Dedifferentiated amniotic fluid mesenchymal stem cell (primary cell): ENCODE results near the gene C1QTNF3.
"Not testable (repeated sequence)": the region's sequence is repeated elsewhere in the genome, so short reads cannot be mapped to it uniquely, and the experiment has no call there.

Experiments used
- DNase-seq: peaks from one replicate; pipeline ENCODE4 v3.0.0-alpha.2; 2016; ENCODE audit errors: extremely low spot score

C1QTNF3 gene

DNA sequence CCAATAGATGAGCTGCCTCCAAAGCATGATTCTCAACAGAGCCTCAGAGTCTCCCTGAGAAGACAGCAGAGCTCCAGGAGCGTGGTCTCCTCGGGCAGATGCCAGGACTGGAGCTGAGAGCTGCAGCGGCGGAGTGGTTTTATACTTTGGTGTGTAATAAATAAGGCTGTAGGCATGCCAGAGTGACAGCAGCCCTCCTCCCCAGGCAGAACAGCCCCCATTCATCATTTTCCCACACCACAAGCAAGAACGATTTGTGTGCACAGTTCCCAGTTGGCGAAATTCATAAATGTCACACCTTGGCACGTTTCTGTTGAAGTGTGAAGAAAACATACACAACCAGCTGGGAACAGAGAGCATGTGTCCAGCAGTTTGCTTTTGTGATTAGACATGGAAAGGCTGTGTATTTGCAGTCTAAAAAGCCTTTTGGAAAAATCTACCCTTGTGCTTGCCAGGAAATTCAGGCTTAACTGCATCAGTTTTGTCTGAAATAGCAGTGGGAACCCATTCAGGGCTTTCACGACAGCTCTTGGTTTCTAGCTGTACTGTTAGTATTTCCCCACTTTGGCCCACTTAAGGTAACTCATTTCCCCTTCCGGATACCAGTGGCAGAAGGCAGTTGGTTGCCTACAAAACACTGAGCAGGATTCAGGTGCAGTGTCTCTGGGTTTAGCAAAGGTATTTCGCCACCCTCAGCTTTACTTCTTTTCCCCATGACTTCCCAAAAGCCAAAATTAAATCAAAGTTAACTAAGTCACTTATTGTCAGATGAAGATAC is at the start of gene C1QTNF3:
C1QTNF3 (minus strand) TSS at position 115 of the 778 bp plus-strand sequence; CDS start at position 27, 88 bp downstream.
- no peak for DNase-seq

- DNase-seq, result not testable (repeated sequence)
These were observed 48.0 kb upstream of the C1QTNF3 start for GRCh38 chr5:34091039-34091438.

- DNase-seq, result not testable (repeated sequence)
These were observed 46.8 kb upstream of the C1QTNF3 start for GRCh38 chr5:34089802-34090201.

- not testable (repeated sequence) for DNase-seq
These were observed 44.7 kb upstream of the C1QTNF3 start for GRCh38 chr5:34087728-34088127.

DNA sequence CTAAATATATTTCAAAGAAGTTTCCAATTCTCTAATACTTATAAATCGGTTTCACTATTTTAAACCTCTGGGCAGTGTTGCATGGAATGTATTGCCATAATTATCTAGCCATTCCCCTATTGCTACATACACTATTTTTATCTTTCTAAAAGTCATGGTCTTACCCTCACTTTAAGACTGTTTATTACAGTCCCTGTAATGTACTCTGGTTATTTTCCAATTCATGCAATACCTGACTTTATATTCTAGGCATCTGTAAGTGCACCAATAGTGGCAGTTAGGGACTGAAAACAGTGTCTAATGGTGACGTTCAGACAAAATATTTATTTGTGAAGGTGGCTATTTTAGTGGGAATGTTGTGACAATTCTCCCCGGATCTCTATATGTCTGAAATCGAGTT is 40.9 kb upstream of the C1QTNF3 start:
- not testable (repeated sequence) for DNase-seq

DNA sequence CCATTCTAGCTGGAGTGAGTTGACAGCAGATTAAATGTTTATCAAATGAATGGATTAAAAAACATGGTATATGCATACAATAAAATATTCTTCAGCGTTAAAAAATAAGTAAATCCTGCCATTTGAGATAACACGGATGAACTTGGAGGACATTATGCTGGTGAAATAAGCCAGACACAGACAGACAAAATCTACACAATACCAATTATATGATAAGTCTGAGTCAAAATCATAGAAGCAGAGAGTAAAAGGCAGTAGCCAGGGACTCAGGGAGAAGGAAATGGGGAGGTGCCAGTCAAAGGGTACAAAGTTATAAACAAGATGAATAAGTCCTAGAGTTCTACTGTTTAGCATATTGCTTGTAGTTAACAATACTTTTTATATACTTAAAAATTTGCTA is 36.5 kb upstream of the C1QTNF3 start:
- not testable (repeated sequence) for DNase-seq

DNA sequence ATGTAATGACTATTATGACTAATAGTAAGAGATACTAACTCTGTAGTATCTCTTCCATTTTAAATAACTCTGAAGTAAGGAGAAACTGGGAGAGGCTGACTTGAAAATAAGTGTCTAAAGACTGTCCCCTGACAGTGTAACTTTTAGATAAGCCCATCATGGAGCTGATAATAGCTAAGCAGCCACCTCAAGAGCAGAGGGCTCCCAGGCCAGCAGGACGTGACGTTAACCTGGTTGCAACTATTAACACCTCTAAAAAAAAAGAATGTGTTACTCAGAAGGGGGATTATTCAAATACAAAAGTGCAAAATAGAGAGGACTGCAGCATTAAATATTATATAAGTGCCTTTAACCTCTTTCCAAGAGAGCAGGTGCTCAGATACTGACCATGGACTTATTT is 34.6 kb upstream of the C1QTNF3 start:
- not testable (repeated sequence) for DNase-seq

DNA sequence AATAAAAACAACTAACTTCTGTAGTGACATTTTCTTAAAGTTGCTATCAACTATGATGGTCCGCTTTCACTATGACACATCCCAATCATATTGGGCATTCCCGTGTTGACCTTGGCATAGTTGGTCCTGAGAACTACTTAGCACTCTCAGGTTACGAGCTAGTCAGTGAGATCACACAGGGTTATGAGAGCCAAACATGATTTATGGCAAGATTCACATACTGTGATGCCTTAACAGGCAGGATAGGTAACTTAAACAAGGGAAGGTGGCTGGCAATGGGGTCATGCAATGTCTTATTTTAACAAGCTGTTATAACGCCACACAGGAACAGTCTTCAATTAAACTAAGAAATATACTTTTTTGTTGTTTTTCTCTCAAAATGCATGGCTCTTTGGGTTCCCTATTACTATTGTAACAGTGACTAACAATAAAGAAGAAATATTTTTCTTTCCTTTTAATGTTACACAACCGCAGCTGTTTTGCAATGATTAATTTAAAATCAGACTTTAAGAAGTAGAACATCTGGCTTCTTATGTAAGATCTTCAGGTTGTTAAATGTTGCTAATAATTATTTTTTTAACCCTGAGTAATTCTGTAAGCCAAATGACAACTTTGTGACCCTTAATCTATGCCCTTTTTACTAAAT is 33.8 kb upstream of the C1QTNF3 start:
- DNase-seq, result peak; percentile 19

- DNase-seq, result not testable (repeated sequence)
These were observed 31.5 kb upstream of the C1QTNF3 start for GRCh38 chr5:34074472-34074871.

GRCh38 chr5:34074071-34074470 is 31.1 kb upstream of the C1QTNF3 start:
- not testable (repeated sequence) for DNase-seq

GRCh38 chr5:34070626-34071025 is 27.6 kb upstream of the C1QTNF3 start:
- not testable (repeated sequence) for DNase-seq

GRCh38 chr5:34064656-34065055 is 21.6 kb upstream of the C1QTNF3 start:
- DNase-seq, result no peak

DNA sequence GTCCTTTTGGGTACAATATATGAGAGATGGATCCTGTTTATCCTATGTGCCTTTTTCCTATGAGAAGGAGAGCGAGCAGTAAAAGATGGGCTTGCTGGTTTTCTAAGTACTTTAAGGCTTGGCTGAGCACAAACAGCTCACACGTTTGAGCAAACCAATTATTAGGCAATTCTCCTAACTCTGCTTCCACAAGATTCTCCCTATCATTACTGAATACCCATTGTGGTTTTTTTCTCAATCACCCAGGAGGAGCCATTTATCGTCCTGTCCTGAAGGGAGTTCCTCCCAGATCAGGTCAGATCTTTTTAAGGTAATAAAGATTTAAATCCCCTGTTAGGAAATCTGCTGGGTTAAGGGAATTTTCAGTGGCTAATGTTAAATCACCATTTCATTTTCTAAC is 19.4 kb upstream of the C1QTNF3 start:
- DNase-seq, result no peak

- DNase-seq, result no peak
These were observed 19.0 kb upstream of the C1QTNF3 start for GRCh38 chr5:34061993-34062392.

GRCh38 chr5:34059977-34060376 is 17.0 kb upstream of the C1QTNF3 start:
- no peak for DNase-seq

DNA sequence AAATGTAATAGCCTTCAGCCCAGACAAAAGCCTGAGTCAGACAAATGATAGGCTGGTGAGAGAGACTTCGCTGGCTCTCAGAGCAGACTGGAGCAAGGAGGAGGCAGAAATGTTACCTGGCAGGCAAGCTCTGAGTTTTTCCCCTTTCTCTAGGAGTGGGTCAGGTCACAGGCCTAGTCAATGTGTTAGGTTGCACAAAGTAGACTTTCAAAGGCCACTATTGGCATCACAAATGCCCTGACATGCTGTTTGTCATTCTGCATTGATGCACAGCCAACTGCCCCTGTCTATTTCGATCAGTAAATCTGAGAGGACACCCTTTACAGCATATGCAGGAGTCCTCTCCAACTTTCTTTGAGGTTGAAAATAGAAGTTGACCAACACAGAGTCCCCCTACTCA is 15.5 kb upstream of the C1QTNF3 start:
- DNase-seq, result no peak

GRCh38 chr5:34057569-34057968 is 14.6 kb upstream of the C1QTNF3 start:
- no peak for DNase-seq

GRCh38 chr5:34057118-34057517 is 14.1 kb upstream of the C1QTNF3 start:
- DNase-seq, result no peak

- DNase-seq, result no peak
These were observed 12.7 kb upstream of the C1QTNF3 start for GRCh38 chr5:34055667-34056066.

DNA sequence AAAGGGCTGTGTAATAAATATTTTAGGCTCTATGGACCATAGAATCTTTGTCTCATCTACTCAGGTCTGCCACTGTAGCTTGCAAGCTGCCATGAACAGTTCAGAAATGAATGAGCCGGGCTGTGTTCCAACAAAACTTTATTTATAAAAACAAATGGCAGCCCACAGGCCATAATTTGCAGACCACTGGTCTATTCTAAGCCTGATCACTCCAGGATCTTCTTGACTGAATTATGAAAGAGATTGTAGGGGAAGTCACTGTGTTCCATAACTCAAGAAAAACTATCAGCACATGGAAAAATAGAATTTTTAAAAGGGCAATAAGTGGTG is 11.4 kb upstream of the C1QTNF3 start:
- DNase-seq, result no peak

DNA sequence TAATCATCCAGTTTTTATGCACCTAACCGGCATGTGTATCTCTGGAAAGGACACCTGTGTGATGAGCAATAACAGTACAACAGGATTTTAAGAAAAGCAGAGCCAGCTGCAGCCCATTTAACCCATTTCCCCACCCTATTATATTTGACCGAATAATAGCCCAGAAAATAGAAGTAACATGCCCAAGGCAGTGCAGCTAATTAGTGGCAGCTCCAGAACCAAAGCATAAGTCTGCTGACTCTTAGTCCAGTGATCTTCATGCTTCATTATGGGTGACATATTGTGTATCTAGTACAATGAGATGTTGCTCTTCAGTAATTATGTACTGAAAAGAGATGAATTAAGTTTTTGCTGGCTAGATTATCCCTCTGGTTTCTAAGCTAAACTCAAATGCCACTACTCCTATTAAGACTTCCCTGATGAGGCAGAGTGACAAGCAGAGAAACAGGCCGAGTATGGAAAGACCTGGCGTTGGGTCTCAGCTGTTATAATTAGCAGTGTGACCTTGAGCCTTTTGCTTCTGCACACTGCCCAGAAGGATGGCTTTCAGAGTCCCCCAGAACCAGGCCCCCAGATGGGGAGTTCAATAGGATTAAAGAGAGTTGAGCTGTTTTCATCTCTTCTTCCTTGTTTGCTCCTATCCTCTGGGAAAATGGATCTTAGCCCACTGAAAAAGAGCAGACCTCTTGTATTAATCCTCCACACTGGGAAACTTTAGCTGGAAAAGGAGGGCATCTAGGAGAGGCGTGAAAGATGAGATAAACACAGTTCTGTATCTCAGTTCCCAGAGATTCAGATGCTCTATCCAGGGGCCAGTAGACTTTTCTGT is 10.8 kb upstream of the C1QTNF3 start:
- DNase-seq, result no peak

- DNase-seq, result peak; percentile 94
These were observed 10.1 kb upstream of the C1QTNF3 start for GRCh38 chr5:34053133-34053532.
